ENCODE data around the gene COL5A3. TPM values are rescaled to one million over a fixed set of nuclear protein-coding genes. Genes with fewer than 3 reads are reported as not detected.

Gene COL5A3
- total and polyA plus RNA-seq, 7 donors, result 0.46 to 19.9 (median 7.3) TPM

DNA sequence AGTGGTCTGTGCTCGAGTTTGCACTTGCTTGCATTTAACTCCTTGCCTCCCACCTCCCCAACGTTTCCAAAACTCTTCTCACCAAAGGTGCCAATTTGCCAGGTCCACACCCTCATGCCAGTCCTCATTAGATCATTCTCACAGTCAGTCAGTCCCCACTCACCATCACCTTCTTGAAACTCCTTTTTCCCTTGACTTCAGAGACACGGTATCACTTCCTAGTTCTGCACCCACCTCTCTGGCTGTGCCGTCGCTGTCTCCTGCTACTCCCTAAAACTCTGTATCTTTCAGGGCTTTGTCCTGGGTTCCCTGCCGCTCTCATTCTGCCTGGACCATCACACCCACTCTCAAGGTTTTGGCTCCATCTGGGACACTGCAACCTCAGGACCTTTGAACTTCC is 93.6 kb downstream of the COL5A3 start:
- no peaks in the 10 kb centered on the region for H3K36me3 ChIP-seq
- no peak overlapping the region for H3K27ac ChIP-seq
- H3K4me1 ChIP-seq, result peaks cover 0 to 22% (median 20%) of the 10 kb centered on the region in 4 donors
- WGBS, 2 donors, result 47 to 51% methylated on average over 6 of the region's 6 CpGs
- no peaks in the 10 kb centered on the region for H3K9me3 ChIP-seq
- TF ChIP-seq POLR2A (IDR thresholded peaks at IDR 0.05) (no peak), EP300 (IDR thresholded peaks at IDR 0.05) (no peak), POLR2AphosphoS5 (IDR thresholded peaks at IDR 0.05) (no peak)
- TF ChIP-seq, protein P1, sequence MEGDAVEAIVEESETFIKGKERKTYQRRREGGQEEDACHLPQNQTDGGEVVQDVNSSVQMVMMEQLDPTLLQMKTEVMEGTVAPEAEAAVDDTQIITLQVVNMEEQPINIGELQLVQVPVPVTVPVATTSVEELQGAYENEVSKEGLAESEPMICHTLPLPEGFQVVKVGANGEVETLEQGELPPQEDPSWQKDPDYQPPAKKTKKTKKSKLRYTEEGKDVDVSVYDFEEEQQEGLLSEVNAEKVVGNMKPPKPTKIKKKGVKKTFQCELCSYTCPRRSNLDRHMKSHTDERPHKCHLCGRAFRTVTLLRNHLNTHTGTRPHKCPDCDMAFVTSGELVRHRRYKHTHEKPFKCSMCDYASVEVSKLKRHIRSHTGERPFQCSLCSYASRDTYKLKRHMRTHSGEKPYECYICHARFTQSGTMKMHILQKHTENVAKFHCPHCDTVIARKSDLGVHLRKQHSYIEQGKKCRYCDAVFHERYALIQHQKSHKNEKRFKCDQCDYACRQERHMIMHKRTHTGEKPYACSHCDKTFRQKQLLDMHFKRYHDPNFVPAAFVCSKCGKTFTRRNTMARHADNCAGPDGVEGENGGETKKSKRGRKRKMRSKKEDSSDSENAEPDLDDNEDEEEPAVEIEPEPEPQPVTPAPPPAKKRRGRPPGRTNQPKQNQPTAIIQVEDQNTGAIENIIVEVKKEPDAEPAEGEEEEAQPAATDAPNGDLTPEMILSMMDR (IDR thresholded peaks at IDR 0.05), result no peak
- intact Hi-C loops (cut with DNase I), result no loop called here
- no peak overlapping the region for H3K4me3 ChIP-seq
- H3K27me3 ChIP-seq, result peaks cover 8 to 72% (median 40%) of the 10 kb centered on the region in 3 donors
- no peak for DNase-seq

DNA sequence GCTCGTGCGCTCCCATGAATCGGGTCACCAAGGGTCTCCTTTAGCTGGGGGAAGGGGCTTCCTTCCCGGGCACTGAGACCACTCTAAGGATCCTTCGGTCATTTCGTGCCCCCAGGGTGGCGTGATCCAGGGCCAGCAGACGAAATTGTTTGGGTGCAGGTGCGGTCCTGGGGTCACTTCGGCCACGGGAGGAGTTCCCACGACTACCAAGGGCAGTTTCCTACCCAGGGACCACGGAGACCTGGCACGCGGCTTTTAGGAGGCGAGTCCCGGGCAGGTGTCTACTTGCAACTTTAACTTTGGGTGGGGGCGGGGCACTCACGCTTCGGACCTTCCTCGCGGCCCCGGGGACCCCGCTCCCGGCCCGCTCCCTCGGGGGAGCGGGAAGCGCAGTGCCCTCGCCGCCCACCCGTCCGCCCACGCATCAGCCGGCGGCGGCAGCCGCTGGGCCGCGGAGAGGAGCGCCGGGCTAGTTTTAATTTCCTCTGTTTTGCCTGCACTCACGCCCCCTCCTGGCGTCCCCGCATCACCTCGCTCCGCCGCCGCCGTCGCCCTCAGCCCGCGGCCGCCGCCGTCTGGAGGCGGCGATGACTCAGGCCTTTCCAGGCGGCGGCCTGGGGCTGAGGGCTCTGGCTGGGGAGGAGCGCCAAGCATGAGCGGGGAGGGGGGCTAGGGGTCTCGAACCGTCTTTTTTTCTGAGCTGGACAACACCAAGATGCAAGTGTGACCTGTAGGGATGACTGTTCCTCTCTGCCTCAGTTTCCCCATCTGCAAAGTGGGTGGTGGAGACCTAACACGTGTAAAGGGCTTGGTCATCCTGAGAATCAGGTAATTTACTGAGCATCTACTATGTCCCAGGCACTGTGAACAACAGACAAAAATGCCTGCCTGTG is 95.7 kb downstream of the COL5A3 start:
- Histone ChIP-seq H3K9me3 (no peaks in the 10 kb centered on the region), H3K27ac (peak overlapping the region in 1 of 4 donors; percentile 49), H3K27me3 (peaks cover 10 to 64% (median 42%) of the 10 kb centered on the region in 3 donors), H3K36me3 (no peaks in the 10 kb centered on the region), H3K4me1 (peaks cover 0 to 22% (median 20%) of the 10 kb centered on the region in 4 donors), H3K4me3 (peak overlapping the region; percentile 20 to 58 (median 48))
- DNase-seq, result peak; percentile 71
- WGBS, 2 donors, result 1% methylated on average over 65 of the region's 65 CpGs
- TF ChIP-seq POLR2AphosphoS5 (IDR thresholded peaks at IDR 0.05) (peak in 1 of 4 donors; percentile 10), POLR2A (IDR thresholded peaks at IDR 0.05) (no peak)
- TF ChIP-seq, protein P1 (IDR thresholded peaks at IDR 0.05), result peak in 1 of 4 experiments; percentile 19
- intact Hi-C loops (cut with DNase I), result no loop called here

DNA sequence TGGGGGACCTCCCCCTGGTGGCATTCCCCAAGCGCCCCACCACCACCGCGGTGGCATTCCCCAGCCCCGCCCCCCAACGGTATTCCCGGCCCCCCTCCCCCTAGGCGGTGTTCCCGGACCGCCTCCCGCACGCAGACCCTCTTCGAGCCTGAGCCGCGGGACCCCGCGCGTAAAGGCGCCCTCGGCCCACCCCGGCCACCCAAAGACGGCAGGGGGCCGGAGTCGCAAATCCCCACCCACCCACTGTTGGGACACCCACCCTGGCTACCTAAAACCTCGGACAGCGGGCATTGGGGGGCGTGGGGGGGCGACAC is 96.3 kb downstream of the COL5A3 start:
- WGBS, 2 donors, result 3% methylated on average over 27 of the region's 27 CpGs

DNA sequence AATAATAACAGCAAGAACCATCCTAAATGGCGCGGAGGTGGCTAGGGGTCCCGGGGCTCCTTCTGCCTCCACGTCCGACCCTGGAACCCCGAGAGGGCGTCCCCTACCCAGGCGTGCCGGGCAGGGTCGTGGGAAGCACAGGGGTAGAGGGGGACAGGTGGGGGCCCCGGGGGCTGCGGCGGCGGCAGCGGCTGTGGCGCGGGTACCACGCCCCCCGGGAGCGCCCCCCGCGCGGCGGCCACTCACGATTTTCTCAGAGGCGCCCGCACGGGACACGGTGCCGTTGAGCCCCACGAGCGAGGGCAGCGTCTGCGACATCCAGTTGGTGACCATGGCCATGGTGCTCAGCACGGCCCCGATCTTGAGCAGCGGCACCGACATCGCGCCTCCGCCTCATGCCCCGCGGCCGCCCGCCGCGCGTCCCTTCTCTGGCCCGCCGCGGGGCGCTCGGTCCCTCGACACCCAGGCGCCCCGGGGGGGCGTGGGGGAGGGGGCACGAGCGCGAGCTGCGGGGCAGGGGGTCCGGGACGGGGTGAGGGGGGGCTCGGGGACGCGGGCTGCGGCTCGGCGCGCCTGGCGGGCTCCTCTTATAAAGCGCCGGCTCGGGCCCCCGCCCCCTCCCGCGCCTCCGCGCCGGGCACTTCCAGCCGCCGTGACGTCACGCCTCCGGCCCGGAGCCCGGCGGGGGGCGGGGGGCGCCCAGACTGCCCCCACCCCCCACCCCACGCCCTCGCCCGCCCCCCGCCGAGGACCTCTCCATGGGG is 96.9 kb downstream of the COL5A3 start:
- no peaks in the 10 kb centered on the region for H3K36me3 ChIP-seq
- peak overlapping the region in 1 of 4 donors; percentile 49 for H3K27ac ChIP-seq
- TF ChIP-seq EP300 (IDR thresholded peaks at IDR 0.05) (no peak), POLR2A (IDR thresholded peaks at IDR 0.05) (no peak), POLR2AphosphoS5 (IDR thresholded peaks at IDR 0.05) (no peak)
- TF ChIP-seq, protein P1 (IDR thresholded peaks at IDR 0.05), result no peak
- peak overlapping the region in 3 of 4 donors; percentile 40 to 58 (median 56) for H3K4me3 ChIP-seq
- no peaks in the 10 kb centered on the region for H3K9me3 ChIP-seq
- H3K4me1 ChIP-seq, result peaks cover 0 to 22% (median 20%) of the 10 kb centered on the region in 4 donors
- 4 to 6% methylated on average over 92 to 95 of the region's 95 CpGs for WGBS, 2 donors
- intact Hi-C loops (cut with DNase I), result no loop called here
- peaks cover 10 to 59% (median 42%) of the 10 kb centered on the region in 3 donors for H3K27me3 ChIP-seq
- no peak for DNase-seq

More for the DNA sequence above, 96.3 kb downstream of the COL5A3 start:
- Histone ChIP-seq H3K27ac (peak overlapping the region in 1 of 4 donors; percentile 49), H3K9me3 (no peaks in the 10 kb centered on the region), H3K4me3 (peak overlapping the region; percentile 20 to 58 (median 48)), H3K27me3 (peaks cover 10 to 62% (median 42%) of the 10 kb centered on the region in 3 donors), H3K36me3 (no peaks in the 10 kb centered on the region), H3K4me1 (peaks cover 0 to 22% (median 20%) of the 10 kb centered on the region in 4 donors)
- intact Hi-C loops (cut with DNase I), result no loop called here
- TF ChIP-seq, protein P1 (IDR thresholded peaks at IDR 0.05), result no peak
- TF ChIP-seq POLR2A (IDR thresholded peaks at IDR 0.05) (no peak), EP300 (IDR thresholded peaks at IDR 0.05) (no peak), POLR2AphosphoS5 (IDR thresholded peaks at IDR 0.05) (no peak)
- no peak for DNase-seq

Data from sigmoid colon (tissue), 7 donors.